ENCODE results near the gene TBXT.
"Not testable (repeated sequence)": the region's sequence is repeated elsewhere in the genome, so short reads cannot be mapped to it uniquely, and the experiment has no call there.

TBXT gene

DNA sequence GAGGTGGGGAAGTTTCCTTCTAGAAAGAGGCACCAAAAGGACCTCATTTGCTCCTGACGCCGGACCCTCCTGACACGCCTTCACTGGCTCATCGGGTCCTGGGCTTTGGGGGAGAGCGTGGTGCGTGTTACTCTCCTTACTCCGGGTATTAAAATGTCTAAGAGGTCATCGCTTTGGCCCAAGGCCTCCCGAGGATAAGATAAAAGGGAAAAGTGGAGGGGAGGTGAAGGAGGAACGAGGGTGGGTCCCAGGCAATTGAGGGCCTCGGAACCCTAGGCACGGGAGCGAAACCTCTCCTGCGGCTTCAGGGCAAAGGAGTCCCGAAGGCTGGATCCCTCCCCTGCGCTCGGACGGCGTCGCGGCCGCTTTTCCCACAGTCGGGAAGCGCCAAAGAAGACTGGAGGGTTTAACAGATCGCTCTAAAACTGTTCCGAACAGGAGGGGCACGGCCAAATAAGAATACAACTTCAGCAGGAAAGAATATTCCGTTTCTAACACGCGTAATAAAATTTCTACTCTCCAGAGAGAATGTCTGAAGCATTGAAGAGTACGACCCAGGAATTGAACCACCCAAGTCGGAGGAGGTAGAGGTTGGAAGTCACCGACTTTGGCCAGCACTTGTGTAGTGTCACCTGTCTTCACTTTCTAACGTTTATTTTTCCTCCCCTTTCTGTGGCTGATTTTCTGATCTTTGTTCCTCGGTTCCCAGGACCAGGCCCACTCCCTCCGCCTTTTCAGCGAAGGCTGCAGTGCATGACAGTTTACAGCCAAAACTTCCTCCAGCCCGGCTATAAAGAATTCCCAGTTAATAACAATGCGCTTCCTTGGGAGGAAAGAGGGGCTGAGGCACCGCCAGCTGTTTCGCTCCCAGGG lies 2.1 kb upstream of the TBXT start:
- no peak for DNase-seq

DNA sequence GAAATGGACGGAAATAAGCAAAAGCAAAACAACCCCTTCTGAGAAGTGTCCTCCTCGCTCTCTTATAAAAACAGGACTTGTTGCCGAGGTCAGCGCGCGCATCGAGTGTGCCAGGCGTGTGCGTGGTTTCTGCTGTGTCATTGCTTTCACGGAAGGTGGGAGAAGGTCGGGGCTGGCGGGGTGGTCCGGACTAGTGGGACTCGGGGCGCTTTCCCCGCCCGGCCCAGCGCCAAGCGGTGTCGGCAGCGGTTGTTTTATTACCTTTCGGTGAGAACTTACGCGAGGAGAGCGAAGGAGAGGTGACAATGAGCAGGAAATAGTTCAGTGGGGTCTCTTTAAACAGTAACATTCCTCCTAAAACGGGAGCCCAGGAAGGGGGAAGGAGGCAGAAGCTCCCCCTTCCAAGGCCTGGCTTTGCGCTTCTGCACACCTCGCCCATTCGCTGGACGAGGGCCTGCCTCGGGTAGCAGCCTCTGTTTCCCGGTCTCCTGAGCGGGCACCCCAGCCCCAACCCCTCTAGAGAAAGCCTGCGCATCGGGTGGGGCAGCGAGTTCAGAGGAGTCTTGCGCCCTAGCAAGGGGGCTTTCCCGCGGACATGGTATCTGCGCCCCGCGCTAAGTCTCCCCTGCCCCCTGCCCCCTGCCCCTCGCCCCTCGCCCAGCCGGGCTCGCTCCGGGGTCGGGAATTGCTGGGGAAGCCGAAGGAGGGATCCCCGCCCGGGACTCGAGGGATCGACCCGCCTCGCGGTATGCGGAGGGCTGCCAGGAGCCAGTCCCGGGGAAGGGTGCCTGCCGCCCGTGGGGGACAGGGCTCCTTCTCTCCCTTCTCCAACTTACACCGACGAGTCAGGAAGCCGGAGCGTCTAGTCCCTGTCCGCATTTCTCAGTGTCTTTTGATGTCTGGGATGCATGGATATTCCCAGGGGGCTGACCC lies 1.2 kb upstream of the TBXT start:
- DNase-seq, result no peak

DNA sequence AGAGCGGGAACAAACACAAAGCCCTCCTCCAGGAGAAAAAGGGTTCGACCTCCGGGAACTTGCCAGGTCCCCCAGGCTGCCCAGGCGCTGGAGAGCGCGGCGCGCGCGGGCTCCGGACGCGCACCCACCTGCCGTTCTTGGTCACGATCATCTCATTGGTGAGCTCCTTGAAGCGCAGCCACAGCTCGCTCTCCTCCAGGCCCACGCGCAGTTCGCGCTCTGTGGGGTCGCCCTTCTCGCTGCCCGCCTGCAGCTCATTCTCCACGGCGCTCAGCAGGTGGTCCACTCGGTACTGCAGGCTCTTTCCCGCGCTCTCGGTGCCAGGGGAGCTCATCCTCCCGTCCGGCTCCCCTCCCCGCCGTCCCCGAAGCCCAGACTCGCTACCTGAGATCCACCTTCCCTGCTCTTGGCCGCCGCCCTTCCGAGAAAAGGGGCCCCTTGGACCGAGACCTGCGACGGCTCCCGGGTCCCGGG lies 356 bp downstream of the TBXT start:
- DNase-seq, result no peak

DNA sequence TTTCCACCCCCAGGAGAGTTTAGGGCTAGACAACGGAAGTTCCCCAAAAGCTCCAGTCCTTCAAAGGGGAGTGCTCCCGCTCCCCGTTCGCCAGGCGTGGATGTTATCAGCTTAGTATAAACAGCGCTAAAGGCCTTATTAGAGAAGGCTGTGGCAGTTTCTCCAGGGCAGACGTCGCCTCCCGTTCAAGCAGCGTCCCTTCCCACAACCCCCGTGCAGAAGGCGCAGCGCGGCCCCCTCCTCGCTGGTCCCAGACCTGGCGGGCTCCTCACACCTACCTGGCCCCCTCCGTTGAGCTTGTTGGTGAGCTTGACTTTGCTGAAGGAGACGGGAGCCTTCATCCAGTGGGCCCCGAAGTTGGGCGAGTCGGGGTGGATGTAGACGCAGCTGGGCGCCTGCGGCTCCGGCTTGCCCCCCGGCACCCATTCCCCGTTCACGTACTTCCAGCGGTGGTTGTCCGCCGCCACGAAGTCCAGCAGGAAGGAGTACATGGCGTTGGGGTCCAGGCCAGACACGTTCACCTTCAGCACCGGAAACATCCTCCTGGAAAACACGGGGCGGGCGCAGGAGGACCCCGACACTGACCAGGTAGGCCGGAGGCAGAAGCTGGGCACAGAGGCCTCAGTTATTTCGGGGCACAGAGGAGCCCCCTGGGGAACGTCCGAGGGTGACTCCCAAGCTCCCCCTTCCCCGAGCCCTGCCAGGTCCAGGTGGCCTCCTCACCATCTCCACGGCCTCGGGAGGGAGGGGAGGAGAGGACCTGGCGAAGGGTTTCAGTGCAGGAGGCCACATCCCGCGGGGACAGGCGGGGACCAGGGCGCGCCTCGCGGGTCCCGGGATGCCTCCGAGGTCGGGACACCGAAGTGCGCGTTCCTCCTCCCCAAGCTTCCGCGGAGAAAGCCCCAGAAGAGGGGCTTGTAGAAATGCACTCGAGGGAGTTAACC lies 1.1 kb downstream of the TBXT start:
- DNase-seq, result no peak

DNA sequence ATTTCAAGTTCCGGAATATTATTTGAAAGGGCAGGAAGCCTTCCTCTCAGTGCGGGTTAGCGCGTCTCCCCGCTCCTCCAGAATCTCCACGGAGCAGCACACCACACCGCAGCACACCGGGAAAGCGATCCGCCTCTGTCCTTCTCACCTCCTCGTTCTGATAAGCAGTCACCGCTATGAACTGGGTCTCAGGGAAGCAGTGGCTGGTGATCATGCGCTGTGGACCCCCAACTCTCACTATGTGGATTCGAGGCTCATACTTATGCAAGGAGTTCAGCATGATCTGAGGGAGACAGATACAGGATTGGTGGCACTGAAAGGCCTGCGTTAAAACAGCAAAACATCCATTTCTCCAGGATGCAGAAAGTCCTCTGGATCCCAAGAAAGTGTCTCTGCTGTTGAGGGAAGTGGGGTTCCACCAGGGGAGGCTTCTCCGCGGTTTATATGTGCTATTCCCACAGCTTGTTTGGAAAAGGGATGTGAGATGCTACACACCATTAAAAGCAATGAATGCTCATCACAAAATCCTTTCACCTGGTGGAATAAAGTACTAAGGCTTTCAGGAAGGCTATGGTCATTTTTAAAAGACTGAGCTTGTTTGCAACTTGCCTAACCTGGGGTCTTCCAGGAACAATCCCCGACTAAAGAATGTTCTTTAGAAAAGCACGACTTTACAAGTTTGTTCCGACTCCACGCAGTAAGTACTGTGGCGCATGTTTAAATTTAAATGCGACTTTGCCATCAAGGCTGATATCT lies 1.9 kb downstream of the TBXT start:
- no peak for DNase-seq

DNA sequence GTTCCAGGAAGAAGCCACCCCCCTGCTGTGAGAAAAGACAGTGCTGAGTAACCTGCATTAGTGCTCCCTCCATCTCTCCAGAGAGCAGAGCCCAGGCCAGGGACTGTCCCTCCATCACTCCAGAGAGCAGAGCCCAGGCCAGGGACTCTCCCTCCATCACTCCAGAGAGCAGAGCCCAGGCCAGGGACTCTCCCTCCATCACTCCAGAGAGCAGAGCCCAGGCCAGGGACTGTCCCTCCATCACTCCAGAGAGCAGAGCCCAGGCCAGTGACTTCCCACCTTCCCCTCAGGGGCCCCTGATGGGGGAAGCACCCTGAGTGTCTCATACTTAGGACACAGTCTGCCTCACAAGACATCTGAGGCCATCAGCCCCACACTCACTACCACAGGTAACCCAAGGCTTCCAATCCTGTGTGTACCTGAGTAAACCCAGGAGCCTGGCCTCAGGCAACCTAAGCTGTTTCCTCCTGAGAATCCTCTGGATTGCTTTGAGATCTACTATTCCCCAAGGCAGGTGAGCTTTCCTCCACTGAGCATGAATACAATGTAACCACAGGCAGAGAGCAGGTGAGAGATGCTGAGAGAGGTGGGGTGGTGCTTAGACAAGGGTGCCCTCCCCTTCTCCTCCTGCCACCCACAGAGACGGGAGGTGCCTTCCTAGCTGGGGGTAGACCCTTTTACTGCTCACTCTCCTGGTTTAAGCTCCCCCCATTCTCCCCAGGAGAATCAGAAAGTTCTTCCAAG lies 4.9 kb downstream of the TBXT start:
- DNase-seq, result no peak

DNA sequence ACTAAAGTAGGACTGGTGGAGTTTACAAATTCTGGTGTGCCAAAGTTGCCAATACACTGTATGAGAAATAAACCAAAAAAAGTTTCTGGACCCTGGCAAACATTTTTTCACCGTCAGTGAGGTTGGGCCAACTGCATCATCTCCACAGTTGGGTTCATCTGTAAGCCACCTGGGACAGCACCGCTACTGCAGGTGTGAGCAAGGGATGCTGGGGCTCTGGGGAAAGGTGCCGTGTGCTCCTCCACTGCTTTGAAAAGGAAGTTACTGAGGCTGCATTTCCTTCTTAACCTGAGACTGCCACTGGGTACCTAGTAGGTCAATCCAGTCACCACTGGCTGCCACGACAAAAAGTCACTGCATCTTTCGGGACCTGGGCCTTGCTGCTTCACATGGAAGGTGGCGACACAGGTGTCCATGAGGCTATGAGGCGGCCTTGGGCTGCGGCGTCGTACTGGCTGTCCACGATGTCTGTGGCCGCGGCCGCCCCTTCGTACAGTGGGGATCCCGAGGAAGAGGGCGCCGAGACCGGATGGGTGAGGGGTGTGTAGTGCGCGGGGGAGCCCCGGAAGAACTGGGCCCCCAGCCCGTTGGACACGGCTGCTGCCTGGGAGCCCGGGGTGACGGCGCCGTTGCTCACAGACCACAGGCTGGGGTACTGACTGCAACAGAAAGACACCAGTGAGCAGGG lies 9.6 kb downstream of the TBXT start:
- no peak for DNase-seq

DNA sequence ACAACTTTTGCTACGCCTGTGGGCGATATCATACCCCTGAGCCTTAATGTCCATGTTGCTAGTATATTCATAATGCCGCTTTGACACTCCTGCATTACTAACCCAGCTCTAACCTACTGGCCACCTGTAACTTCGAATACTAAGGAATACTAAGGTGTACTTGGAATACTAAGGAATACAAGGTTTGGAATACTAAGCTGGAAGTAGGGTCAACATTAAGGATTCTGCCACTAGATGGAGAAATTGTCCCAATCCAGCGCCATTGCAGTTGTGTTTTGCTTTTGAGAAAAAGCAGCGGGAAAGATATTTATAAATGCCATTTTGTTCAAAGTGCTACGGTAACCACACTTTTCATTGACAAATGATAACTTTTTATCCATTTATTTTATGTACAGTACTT lies 10.7 kb downstream of the TBXT start:
- no peak for DNase-seq

DNA sequence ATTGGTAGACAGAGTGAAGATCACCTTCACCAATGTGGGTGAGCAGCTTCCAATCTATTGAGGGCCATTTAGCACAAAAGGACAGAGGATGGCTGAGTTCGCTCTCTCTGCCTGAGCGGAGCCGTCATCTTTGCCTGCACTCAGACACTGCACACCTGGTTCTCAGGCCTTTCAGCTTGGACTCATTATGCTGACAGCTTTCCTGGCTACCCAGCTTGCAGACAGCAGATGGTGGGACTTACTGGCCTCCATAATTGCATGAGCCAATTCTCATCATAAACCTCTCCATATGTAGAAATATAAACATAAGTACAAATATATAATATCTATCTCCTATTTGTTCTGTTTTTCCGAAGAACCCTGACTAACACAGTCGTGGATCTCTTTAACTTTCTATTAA lies 13.7 kb downstream of the TBXT start:
- no peak for DNase-seq

DNA sequence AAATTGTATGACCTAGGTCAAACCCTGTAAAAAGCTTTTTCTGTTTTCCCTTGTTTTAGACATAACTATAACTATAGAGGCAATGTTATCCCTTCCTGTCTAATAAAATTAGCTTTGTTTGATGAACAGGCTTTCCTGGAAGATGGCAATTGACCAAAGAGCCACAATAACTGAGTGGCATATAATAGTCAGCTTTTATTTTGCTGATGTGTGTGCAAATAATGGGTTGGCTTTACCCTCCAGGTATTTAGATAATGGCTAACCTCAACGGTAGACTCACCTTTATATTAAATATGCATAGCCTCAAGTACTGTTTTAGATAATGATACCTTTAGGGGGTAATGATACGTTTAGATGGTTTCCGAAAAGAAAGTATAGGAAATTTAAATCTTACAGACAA lies 15.0 kb downstream of the TBXT start:
- no peak for DNase-seq

DNA sequence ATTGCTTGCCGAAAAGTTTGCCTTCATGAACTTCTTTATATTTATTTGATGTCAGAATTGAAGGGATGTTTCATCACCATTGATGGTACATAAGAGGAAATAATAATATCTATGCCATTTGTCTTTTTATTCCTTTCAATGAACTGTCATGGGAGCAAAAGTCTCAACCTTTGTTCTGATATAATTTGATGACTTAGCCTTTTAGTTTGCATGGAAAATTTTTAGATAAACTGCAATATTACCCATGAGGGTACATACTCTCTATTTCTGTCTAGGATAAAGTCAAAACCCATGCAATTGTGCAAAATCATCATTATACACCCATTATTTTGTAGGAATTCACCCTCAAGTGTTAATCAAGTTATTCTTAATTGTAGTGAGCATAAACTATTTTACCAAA lies 15.9 kb downstream of the TBXT start:
- no peak for DNase-seq

DNA sequence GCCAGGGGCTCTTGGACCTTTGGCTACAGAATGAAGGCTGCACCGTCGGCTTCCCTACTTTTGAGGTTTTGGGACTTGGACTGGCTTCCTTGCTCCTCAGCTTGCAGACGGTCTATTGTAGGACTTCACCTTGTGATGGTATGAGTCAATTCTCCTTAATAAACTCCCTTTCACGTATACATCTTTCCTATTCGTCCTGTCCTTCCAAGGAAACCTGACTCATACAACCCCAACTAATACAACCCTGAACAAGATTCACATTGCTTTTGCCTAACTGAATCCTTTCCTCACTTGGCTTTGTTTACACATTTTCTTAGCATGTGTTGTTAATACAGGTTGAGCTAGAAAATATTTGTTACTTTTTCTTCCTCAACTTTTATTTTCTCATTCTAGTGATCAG lies 21.9 kb downstream of the TBXT start:
- no peak for DNase-seq

DNA sequence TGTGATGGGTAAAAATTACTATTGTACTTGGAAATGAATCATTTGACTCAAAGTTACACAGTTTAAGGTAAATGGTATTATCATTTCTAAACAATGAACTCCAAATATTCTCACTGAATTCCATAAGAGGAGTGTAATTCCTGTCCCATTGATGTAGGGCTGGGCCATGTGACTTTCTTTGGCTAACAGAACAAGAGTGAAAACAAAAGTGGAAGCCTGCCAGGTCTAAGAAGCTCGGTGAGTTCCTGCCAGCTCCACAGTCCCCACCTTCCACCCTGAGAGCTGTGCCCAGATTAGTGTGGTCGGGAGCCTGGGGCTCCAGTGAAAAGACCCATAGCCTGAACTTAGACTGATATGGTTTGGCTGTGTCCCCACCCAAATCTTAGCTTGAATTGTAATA lies 24.6 kb downstream of the TBXT start:
- DNase-seq, result no peak

DNA sequence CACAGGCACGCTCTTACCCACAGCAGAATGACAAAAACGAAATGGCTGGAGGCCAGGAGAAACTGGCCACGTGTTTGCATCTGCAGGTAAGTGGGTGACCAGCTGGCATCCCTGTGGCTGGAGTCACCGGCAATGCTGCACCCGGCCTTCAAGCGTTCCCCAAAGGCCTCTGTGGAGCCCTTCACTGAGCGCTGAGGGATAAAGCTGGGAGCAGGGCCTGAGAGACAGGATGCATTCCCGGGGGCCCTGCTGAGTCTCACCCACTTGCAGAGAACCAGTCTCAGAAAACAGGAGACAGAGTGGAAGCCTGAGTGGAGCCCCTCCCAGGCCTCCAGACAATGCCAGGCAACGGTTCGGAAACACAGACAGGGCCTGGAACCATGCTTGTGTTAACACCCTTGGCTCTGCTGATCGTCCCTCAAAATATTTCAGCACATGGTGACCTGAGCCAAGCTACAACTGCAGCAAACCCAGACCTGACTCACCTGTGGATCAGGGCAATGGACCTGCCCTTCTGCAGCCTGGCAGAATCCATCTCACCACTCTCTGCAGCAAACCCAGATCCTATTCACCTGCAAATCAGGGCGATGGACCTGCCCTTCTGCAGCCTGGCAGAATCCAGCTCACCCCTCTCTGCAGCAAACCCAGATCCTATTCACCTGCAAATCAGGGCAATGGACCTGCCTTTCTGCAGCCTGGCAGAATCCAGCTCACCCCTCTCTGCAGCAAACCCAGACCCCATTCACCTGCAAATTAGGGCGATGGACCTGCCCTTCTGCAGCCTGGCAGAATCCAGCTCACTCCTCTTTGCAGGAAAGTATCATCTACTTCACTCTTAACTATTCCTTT lies 39.8 kb downstream of the TBXT start:
- DNase-seq, result no peak

DNA sequence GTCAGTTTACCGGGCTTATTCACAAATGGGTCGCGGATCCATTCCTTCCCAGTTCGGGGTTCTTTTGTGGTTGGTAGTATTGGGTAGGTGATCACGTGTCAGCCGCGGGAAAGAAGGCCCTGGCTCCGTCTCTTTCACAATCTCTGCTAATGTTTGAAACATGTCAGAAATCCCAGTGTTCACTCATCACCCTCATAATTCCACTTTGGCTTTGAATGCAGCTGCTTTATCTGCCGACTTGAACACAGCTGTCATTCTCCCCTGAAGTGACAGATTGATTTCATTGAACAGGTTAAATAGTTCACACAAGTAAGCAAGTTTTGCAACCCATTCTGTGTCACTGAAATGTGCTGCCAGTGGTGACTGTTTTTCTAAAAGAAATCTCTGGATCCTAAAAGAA lies 44.5 kb downstream of the TBXT start:
- not testable (repeated sequence) for DNase-seq

DNA sequence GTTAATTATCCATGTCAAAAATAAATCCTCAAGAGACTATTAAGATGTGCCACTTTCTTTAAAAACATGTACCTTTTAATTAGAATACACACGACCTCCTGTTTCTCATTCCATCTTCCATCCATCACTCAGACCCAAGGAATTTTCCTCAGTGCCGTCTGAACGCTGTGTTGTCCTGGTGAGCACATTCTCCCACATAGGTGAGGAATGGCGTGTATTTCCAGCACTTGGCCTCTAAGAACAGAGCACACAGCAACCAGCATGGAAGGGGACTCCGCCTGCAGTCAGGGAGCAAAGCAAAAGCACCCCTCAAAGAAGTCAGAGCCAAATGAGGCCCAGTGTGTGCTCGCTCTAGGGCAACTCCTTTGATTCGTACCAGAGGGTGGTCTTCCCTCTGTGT lies 45.9 kb downstream of the TBXT start:
- no peak for DNase-seq

DNA sequence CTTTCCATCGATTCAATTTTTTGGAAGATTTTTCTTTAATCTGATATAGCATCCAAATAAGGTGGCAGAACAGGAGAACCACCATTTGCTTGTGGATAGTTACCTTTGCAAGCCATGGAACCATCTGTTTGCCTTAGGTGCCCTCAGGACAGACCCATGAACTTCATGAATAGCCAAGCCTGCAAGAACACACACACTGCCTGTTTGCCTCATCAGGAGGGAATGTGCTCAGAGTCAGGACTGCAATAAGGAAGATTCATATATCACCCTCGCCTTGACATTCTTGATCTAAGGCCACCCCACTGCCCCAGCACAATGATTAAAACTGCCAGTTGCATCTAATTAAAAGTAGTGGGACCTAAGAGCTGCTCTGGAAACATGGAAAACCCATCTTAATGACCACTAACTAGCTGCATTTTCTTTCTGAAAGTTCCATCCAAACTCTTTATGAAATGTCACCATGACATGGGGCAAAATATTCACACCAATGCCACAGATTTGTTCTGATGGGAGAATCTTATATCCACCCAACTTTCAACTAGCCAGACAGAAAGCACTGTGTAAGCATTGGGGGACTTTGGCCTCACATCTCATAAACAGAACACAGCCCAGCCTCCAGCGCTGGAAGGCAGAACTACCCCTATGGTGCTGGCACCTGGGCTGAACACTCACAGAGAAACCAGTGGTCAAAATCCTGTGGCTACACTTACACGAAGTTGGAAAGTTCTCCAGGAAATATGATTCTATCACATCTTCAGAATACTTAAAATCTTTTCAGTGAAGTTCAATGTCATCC lies 48.3 kb downstream of the TBXT start:
- DNase-seq, result no peak

DNA sequence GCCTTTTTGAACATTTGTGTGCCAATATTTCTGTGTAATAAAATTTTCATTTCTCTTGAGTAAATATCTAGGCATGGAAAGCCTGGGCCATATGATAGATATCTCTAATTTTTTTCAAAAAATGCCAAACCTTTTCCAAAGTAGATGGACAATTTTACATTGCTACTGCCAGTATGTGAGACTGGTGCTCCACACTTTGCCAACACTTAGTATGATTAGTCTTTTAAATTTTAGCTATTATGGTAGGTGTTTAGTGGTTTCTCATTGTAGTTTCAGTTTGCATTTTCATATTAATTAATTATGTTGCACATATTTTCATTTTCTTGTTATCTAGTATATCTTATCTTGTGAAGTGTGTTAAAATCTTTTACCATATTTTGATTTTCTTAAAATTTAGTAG lies 52.0 kb downstream of the TBXT start:
- no peak for DNase-seq

DNA sequence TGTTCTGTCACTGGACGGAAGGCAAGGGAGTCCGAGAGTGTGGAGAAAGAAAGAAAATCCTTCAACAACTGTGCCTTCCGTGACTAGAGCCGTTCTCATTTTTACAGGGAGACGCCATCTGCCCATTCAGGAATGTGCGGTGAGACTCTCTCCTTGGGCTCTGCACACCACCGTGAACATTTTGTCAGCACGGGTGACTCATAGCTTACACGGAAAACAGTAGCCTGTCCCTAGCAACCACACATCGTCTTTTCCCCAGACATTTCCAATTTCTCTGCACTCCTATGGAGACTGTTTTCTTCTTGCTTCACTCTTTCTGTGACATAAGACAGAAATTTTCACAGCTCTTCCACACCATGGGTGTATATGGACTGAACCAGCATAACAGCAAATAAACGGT lies 55.1 kb downstream of the TBXT start:
- DNase-seq, result no peak

Measured in CD4-positive, alpha-beta T cell treated with Interleukin-17A for 1 hour (primary cell).